HG02870 (cell line): ENCODE results near the gene TEDC2.

Source experiments
- ATAC-seq: cut with Tn5 transposase; IDR thresholded peaks from one replicate; pipeline ENCODE4 v1.9.1; 2021; ENCODE audit warnings: mild to moderate bottlenecking, moderate library complexity; ENCODE audit not compliant: unreplicated experiment

The TEDC2 gene

DNA sequence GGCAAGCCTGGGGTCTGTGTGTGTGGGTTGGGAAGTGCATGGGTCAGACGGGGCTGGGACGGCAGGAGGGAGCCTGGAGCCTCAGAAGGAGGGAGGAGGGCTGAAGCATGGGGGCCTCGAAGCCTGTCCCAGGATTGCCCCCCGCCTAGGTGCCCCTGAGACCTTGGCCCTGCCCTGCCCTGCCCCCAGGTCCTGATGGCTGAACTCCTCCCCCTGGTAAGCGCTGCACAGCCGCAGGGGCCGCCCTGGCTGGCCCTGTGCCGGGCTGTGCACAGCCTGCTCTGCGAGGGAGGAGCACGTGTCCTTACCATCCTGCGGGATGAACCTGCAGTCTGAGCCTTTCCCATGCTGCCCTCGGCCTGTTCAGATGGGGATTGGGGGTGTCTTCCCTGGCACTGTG is 4.4 kb downstream of the TEDC2 start:
- no peak for ATAC-seq

DNA sequence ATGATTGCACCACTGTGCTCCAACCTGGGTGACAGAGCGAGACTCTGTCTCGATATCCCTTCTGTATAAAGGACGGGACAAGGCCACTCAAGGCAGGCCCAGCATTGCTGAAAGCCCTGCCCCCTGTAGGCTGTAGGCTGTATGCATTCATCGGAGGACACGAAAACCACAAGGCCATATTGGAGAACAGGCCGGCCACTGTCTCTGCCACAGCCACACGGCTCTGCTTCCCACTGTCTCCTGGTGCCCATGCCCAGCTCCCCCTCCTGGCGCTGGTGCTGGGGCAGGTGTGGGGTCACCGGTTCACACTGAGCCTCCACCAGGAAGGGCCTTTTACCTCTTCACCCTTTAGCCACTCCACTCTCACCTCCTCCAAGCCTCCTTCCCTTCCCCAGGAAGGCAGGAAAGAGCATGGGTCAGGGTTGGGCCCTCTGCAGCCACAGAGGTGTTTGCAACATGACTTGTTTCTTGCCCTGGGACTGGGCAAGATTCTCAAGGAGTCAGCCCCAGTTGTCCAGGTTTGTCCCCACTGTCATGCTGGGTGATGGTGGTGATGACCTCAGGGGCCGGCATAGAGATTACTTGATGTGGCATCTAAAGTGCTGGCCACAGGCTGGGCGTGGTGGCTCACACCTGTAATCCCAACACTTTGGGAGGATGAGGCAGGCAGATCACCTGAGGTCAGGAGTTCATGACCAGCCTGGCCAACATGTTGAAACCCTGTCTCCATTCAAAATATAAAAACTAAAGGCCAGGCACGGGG is 5.9 kb downstream of the TEDC2 start:
- ATAC-seq, result no peak

DNA sequence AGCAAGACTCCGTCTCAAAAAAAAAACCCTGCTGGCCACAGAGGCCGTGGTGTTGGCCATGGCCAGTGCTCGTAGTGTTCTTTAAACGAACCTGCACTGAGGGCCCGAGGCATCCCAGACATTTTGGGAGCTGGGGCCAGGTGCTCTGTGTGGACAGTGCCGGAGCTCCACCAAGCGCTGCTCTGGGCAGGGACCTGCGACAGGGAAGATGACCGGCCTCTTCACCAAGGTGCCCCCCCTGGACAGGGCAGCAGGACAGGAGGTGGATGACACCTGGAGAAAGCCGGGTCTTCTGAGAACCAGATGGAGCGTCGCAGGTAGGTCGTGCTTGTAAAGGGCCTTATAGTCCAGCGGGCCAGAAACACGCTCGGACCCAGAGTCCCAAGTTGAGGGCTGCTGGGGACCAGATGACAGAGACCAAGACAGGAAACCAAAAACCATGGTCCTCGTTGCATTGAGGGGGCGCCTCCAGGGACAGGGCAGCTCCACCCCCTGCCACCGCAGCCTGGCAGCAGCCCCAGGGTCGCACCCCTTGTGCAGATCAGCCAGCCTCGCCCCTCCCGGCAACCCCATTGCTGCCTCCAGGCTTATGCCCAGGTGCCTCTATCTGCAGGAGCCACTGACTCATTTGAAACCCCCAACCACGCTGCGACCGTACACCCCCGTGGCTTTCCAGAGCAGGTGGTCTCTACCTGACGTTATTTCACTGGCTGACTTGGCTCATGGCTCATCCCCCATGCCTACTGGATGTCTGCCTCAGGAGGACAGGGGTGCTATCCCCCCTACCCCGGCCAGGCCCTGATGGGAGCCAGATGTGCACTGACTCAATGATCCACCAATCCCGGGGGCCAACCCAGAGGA is 7.0 kb downstream of the TEDC2 start:
- no peak for ATAC-seq

DNA sequence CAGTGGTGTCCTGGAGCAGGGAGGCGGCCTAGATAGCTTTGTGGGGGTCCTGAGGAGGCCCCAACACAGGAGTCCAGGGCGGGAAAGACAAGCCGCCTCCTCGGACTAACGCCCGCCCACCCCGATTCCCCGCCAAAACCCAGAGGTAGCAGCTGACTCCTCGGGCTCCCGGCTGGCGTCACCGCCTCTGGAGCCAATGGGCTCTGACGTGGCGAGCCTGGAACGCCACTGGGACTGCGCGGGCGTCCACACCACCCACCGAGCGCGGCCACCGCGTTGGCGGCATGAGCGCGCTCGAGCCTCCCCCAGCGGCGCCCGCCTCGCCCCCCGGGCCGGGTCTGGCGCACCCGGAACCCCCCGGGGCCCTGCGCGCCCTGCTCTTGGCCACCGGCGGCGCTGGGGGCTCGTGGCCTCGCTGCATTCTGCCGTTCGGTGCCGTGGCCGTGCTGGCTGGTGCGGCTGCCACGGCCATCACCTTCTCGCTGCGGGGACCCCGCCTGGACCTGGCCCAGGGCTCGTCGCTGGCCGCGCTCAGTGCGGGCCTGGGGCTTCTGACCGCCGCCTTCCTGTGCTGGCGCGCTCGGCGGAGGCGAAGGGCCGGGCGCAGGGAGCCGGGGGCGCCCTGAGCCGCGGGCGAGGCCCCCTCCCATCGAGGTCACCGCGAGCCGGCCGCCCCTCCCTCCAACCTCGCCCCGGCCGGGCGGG is 7.8 kb downstream of the TEDC2 start:
- no peak for ATAC-seq

DNA sequence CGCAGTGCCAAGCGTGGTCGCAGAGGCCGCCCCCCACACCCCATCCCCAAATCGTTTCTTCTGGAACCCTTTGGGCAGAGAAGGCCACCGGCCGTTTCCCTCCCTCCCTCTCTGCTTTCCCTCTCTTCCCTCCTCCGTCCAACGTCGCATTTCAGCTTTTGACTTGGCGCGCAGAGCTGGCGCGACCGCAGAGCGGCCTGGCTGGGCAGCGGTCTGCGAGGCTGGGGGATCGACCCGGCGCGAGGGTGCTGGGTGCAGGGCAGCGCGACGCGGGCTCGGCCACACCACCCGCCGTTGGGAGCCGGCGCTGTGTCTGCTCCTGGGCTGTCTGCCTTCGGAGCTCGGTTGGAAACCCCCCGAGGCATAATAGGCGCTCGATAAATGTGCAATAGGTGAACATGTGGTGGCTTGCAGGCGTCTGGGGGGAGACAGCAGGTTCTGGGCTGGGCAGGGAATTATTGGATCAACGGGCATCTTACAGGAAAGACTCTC is 8.4 kb downstream of the TEDC2 start:
- ATAC-seq, result no peak

DNA sequence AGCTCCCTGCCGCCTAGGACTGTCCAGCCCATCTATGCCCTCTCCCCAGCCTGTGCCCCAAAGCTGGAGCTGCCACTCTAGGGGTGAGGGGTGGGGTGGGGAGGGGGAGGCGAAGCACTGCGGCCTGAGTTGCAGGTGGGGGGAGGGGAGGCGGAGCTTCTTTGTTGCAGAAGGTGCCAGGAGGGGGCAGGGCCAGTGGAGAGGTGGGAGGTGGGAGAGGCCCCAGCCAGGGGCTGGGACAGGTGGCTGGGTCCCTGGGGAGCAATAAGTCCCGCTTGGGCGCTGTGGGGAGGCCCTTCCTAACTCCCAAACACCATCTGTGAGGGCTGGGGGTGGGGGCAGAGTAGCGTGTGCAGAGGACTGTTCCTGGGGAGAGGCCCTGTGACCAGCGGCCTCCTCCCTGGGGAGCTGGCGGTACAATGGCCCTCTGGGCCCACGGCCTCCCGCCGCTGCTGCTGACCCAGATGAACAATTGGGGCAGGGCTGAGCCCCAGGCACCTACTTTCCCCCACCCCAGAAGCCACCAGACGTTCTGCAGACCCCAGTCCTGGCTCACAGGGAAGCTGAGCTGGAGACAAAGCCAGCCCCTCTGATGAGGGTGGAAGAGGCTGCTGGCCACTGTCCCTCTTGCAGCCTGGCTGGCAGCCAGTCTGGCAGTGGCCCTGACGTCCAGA is 9.0 kb downstream of the TEDC2 start:
- no peak for ATAC-seq

DNA sequence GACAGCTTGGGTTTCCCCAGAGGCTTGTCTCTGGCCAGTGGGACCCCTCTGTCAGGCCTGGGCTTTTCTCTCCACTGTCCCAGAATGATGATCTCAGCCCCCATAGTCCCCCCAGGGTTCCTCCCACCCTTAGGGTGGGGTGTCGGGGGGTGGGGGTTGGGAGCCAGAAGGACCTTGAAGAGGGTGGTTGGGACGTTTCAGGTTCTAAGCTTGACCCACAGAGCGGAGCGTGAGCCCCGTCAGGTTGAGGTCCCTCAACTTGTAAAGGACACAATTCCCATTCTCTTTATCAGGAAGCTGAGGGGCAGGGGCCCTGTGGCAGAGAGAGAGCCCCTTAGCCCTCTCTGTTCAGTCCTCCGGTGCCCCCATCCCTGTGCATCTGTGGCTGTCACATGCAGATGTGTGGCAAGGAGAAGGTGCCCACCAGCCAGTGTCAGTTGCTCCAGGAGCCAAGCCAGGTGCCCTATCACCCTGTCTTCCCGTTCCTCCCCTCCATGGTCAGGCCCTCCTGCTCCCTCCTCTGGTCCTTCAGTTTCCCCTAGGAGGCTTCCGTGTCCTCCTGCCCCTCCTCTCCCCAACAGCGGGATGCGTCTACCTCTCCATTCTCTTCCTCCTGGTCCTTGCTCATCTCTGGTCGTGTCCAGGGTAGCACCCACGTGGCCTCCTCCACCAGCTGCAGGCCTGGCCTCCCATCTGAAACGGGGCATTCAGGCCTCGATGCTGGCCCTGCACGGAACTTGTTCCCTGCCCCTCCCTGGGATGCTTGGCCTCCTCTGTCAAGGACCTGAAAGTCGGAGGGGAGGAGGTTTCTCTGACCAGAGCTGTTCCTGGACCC is 9.7 kb downstream of the TEDC2 start:
- ATAC-seq, result no peak

DNA sequence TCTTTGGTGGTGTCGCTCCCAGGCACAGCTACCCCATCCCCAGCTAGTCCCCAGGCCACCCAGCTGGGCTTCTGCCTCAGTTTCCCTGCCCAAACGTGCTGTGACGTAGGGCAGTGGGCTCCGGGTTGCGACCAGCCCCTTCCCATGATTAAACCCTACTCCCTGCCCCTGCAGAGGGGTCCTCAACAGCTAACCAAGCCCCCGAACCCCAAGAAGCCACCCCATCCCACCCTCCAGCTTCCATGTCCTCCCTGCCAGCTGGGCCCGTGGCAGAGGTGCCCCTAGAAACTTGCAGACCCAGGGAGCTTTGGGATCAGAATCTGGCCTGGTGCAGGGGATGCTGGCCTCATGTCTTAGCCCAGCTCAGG is 10.3 kb downstream of the TEDC2 start:
- ATAC-seq, result no peak

DNA sequence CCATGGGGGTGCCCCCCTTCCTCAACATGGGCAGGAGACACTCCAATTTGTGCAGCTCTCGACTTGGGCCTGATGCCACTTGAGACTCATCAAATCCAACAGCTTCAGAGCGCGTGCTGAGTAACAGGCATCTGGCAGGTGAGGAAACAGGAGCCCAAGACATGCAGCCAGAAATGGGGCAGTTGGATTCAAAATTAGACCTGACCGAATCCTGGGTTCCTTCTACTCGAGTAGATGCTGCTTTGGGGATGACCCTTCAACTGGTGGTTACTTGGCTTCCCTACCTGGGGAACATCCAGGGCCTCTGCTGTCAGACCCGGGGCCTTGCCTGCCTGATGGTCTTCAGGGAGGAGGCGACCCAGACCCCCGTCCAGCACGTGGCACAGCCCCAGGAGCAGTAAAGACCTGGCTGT is 10.7 kb downstream of the TEDC2 start:
- no peak for ATAC-seq

DNA sequence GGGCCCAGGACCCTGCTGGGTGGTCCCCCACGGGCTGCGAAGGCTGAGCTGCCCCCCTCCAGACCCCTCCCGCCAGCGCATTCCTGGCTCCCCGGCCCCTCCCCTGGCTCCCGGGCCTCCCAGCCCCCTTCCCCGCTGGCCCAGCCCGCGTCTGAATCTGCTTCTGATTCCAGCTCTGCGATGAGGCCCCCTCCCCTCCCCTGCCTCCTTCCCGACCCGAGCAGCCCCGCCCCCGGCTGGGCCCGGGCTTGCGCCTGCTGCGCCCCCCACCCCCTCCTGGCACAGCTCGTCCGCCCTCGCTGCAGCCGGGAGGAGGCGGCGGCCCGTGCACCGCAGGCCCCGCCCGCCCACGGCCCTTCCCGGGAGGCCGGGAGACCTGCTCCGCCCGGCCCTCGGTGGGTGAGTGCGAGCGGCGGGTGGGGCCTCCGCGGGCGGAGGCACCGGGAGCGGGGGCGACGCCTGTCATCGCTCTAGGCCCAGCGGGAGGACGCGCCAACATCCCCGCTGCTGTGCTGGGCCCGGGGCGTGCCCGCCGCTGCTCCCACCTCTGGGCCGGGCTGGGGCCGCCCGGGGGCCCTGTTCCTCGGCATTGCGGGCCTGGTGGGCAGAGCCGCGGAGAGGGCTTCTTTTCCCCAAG is 11.2 kb downstream of the TEDC2 start, which contains the start of gene NTN3:
NTN3 (plus strand) TSS at position 282 of the 637 bp plus-strand sequence. CDS start 405 bp downstream, outside the sequence.
- ATAC-seq, result no peak

DNA sequence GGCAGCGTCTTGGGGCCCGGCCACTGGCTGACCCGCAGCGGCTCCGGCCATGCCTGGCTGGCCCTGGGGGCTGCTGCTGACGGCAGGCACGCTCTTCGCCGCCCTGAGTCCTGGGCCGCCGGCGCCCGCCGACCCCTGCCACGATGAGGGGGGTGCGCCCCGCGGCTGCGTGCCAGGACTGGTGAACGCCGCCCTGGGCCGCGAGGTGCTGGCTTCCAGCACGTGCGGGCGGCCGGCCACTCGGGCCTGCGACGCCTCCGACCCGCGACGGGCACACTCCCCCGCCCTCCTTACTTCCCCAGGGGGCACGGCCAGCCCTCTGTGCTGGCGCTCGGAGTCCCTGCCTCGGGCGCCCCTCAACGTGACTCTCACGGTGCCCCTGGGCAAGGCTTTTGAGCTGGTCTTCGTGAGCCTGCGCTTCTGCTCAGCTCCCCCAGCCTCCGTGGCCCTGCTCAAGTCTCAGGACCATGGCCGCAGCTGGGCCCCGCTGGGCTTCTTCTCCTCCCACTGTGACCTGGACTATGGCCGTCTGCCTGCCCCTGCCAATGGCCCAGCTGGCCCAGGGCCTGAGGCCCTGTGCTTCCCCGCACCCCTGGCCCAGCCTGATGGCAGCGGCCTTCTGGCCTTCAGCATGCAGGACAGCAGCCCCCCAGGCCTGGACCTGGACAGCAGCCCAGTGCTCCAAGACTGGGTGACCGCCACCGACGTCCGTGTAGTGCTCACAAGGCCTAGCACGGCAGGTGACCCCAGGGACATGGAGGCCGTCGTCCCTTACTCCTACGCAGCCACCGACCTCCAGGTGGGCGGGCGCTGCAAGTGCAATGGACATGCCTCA is 12.0 kb downstream of the TEDC2 start:
- no peak for ATAC-seq

DNA sequence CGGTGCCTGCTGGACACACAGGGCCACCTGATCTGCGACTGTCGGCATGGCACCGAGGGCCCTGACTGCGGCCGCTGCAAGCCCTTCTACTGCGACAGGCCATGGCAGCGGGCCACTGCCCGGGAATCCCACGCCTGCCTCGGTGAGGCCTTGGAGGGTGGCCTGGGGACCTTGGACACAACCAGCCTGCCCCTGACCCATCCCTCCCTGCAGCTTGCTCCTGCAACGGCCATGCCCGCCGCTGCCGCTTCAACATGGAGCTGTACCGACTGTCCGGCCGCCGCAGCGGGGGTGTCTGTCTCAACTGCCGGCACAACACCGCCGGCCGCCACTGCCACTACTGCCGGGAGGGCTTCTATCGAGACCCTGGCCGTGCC is 12.6 kb downstream of the TEDC2 start:
- ATAC-seq, result no peak

DNA sequence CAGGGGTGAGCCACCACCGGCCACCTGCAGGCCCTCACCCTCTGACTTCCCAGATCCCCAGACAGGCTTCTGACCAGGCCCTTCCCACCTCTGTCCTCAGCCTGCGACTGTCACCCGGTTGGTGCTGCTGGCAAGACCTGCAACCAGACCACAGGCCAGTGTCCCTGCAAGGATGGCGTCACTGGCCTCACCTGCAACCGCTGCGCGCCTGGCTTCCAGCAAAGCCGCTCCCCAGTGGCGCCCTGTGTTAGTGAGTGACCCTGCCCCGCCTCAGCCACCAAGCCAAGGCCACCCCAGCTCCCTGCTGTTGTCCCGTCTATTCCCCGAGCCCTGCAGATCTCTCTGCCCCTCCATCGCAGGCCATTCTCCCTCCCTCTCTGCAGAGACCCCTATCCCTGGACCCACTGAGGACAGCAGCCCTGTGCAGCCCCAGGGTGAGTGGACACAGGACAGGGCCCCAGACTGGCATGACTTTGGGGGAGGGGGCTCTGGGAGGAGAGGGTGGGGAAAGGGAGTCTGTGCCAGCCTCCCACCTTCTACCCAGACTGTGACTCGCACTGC is 13.1 kb downstream of the TEDC2 start:
- ATAC-seq, result no peak

DNA sequence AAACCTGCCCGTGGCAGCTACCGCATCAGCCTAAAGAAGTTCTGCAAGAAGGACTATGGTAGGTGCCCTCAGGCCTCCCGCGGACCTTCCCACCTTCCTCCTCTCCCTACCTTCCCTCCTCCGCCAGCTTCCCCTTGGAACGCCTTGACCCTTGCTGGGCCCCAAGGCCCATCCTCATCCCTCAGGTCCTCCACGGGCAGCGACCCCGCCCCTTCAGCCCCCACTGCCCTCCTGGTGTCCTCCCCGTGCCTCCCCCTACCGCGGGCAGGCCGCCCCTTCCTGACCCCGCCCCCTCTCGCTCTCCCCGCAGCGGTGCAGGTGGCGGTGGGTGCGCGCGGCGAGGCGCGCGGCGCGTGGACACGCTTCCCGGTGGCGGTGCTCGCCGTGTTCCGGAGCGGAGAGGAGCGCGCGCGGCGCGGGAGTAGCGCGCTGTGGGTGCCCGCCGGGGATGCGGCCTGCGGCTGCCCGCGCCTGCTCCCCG is 13.6 kb downstream of the TEDC2 start:
- ATAC-seq, result no peak

DNA sequence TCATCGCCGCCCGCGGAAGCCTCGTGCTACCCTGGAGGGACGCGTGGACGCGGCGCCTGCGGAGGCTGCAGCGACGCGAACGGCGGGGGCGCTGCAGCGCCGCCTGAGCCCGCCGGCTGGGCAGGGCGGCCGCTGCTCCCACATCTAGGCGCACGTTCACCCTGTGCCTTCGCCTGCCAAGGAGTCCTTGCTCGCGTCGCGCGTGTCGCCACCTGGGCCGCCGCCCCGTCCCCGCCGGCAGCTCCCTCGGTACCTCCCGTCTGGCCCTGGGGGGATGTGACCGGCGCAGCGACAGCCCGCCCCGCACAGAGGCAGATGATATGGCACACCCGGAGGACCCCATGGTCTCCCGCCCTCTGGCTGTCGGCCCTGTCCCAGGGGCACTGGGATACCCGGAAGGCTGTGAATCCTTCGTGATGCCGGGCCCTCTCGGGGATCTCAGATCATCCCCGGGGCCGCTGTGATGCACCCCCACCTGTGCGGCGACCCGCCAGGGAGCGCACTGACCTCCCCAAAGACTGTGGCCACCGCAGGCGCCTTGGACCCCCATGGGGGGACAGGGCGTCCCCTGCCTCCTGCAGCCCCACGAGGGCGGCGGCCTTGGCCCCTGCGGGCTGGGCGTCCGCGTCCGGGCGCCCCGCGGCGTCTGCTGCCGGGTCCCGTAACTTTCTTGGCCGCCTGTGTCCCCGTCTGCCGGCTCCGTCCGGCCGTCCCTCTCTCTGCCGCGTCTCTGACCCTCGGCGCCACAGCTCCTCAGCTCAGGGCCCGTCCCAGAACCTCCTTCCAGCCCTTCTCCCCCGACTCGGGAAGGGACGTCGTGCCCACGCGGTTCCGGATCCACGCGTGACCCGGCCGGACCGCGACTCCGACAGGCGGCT is 14.3 kb downstream of the TEDC2 start:
- ATAC-seq, result no peak

DNA sequence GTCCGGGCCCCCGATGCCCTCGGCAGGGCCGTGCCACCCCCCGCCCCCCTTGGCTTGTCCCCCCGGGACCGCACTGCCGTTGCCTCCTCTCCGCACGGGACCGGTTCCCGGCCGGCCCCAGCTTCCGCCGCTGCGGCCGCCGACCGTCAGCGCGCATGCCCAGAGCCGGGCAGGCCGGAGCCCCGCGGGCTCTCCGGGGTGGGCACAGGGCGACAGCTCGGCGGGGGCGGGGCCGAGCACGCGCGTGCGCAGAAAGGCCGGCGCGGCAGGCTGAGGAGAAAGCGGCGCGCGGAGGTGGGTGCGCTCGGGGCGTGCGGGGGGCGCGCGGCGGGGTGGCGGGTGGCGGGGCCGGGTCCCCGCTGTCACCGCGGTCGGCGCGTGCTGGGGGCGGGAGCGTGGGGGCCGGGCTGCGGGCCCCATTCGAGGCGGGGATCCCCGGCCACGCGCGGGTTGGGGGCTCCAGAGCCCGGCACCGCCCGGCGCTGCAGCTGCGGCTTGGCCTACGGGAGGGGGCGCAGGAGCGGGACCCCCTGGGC is 15.0 kb downstream of the TEDC2 start, which contains the start of gene TBC1D24:
TBC1D24 (plus strand) TSS at position 251 of the 536 bp plus-strand sequence. CDS start 21,022 bp downstream, outside the sequence.
- no peak for ATAC-seq
